Activated CD4-positive, CD25-positive, alpha-beta regulatory T cell treated with anti-CD3 and anti-CD28 coated beads, Interleukin-2, amount 50 U/mL, for 24 hours (primary cell): ENCODE data around the gene TARS2.

Experiments used
- ATAC-seq, 2 donors: fragments of 150-1000 bp; cut with Tn5 transposase; one replicate each; pipeline ENCODE4 v1.10.0; 2021; ENCODE audit warnings: mild to moderate bottlenecking in 1 of 2, moderate library complexity in 1 of 2

Gene TARS2

GRCh38 chr1:150486966-150487762, at the start of gene TARS2:
Gene TARS2 (plus strand): TSS chr1:150487419. CDS start chr1:150487451, 32 bp downstream.
- ATAC-seq: peak; percentile 100

GRCh38 chr1:150441121-150441520, 46.1 kb upstream of the TARS2 start:
- no peak for ATAC-seq

GRCh38 chr1:150444232-150444631, 43.0 kb upstream of the TARS2 start:
- ATAC-seq: peak; percentile 32 to 58

GRCh38 chr1:150456146-150456647, 31.0 kb upstream of the TARS2 start:
- ATAC-seq: no peak

GRCh38 chr1:150464422-150464826, 22.8 kb upstream of the TARS2 start:
- ATAC-seq: peak; percentile 68 to 73

- no peak for ATAC-seq
These were observed 20.3 kb upstream of the TARS2 start for GRCh38 chr1:150466964-150467363.

GRCh38 chr1:150469291-150469690, 17.9 kb upstream of the TARS2 start:
- no peak for ATAC-seq

- ATAC-seq: no peak
These were observed 14.5 kb upstream of the TARS2 start for GRCh38 chr1:150472601-150473200.

- no peak for ATAC-seq
These were observed 13.6 kb upstream of the TARS2 start for GRCh38 chr1:150473659-150474058.

- ATAC-seq: no peak
These were observed 12.3 kb upstream of the TARS2 start for GRCh38 chr1:150474869-150475268.

GRCh38 chr1:150476754-150477153, 10.5 kb upstream of the TARS2 start:
- ATAC-seq: no peak

- ATAC-seq: no peak
These were observed 9.9 kb upstream of the TARS2 start for GRCh38 chr1:150477320-150477719.

- ATAC-seq: no peak
These were observed 9.5 kb upstream of the TARS2 start for GRCh38 chr1:150477733-150478132.

GRCh38 chr1:150479370-150479769, 7.8 kb upstream of the TARS2 start:
- ATAC-seq: no peak

- ATAC-seq: no peak
These were observed 7.3 kb upstream of the TARS2 start for GRCh38 chr1:150479927-150480352.

- no peak for ATAC-seq
These were observed 2.8 kb upstream of the TARS2 start for GRCh38 chr1:150484431-150484830.

- ATAC-seq: no peak
These were observed 2.4 kb upstream of the TARS2 start for GRCh38 chr1:150484861-150485260.

- no peak for ATAC-seq
These were observed 520 bp downstream of the TARS2 start for GRCh38 chr1:150487763-150488115.

- ATAC-seq: no peak
These were observed 6.0 kb downstream of the TARS2 start for GRCh38 chr1:150493175-150493574.

- no peak for ATAC-seq
These were observed 11.1 kb downstream of the TARS2 start for GRCh38 chr1:150498342-150498741.

- no peak for ATAC-seq
These were observed 18.2 kb downstream of the TARS2 start for GRCh38 chr1:150505431-150505830.

- ATAC-seq: no peak
These were observed 21.0 kb downstream of the TARS2 start, which contains the start of gene ECM1 for GRCh38 chr1:150507912-150508864. Gene ECM1 (plus strand): TSS chr1:150508109. CDS start chr1:150508210, 101 bp downstream.

GRCh38 chr1:150508982-150509381, 21.8 kb downstream of the TARS2 start:
- ATAC-seq: no peak
